ENCODE data around the gene TOM1L2.
"Not testable (repeated sequence)": the region's sequence is repeated elsewhere in the genome, so short reads cannot be mapped to it uniquely, and the experiment has no call there.

The TOM1L2 gene

GRCh38 chr17:17943281-17943984 lies 28.8 kb downstream of the TOM1L2 start:
- no peak for DNase-seq (ENCODE audit: low spot score)

GRCh38 chr17:17942846-17943245 lies 29.4 kb downstream of the TOM1L2 start:
- no peak for DNase-seq (ENCODE audit: low spot score)

- no peak for DNase-seq (ENCODE audit: low spot score)
These were observed 31.2 kb downstream of the TOM1L2 start for GRCh38 chr17:17941015-17941414.

- no peak for DNase-seq (ENCODE audit: low spot score)
These were observed 31.7 kb downstream of the TOM1L2 start for GRCh38 chr17:17940441-17940911.

GRCh38 chr17:17939941-17940340 lies 32.3 kb downstream of the TOM1L2 start:
- not testable (repeated sequence) for DNase-seq (ENCODE audit: low spot score)

- no peak for DNase-seq (ENCODE audit: low spot score)
These were observed 33.7 kb downstream of the TOM1L2 start for GRCh38 chr17:17938388-17939107.

GRCh38 chr17:17937958-17938357 lies 34.2 kb downstream of the TOM1L2 start:
- DNase-seq (ENCODE audit: low spot score), result no peak

- no peak for DNase-seq (ENCODE audit: low spot score)
These were observed 34.9 kb downstream of the TOM1L2 start for GRCh38 chr17:17937201-17937853.

GRCh38 chr17:17935321-17936271 lies 36.6 kb downstream of the TOM1L2 start:
- DNase-seq (ENCODE audit: low spot score), result no peak

GRCh38 chr17:17934806-17935205 lies 37.4 kb downstream of the TOM1L2 start:
- DNase-seq (ENCODE audit: low spot score), result no peak

- DNase-seq (ENCODE audit: low spot score), result no peak
These were observed 38.0 kb downstream of the TOM1L2 start for GRCh38 chr17:17934214-17934613.

GRCh38 chr17:17933775-17934174 lies 38.4 kb downstream of the TOM1L2 start:
- DNase-seq (ENCODE audit: low spot score), result no peak

GRCh38 chr17:17931159-17931558 lies 41.0 kb downstream of the TOM1L2 start:
- no peak for DNase-seq (ENCODE audit: low spot score)

- DNase-seq (ENCODE audit: low spot score), result no peak
These were observed 41.5 kb downstream of the TOM1L2 start for GRCh38 chr17:17930674-17931073.

GRCh38 chr17:17929655-17930380 lies 42.4 kb downstream of the TOM1L2 start:
- no peak for DNase-seq (ENCODE audit: low spot score)

- no peak for DNase-seq (ENCODE audit: low spot score)
These were observed 43.6 kb downstream of the TOM1L2 start for GRCh38 chr17:17928398-17929287.

GRCh38 chr17:17926840-17927449 lies 45.3 kb downstream of the TOM1L2 start:
- DNase-seq (ENCODE audit: low spot score), result no peak

GRCh38 chr17:17926036-17926435 lies 46.2 kb downstream of the TOM1L2 start:
- no peak for DNase-seq (ENCODE audit: low spot score)

- DNase-seq (ENCODE audit: low spot score), result no peak
These were observed 47.3 kb downstream of the TOM1L2 start for GRCh38 chr17:17924857-17925250.

Measured in CD4-positive, alpha-beta T cell treated with Interleukin-6 at 100 ng/mL for 8 hours (primary cell).